Gastrocnemius medialis (tissue), 4 donors: Measurements from ENCODE around the gene SAC3D1.

ENCODE experiments used
- CTCF ChIP-seq, 5 experiments: fragments of 450-650 bp in 3 of 5; fragments of 200-600 bp in 2 of 5; sonication (generic) in 2 of 5; IDR thresholded peaks in 4 of 5; conservative IDR thresholded peaks in 1 of 5; 1 replicate in 4 of 5; 2 replicates in 1 of 5; pipeline ENCODE4 v1.5.1; 2016 to 2019; ENCODE audit warnings: antibody characterized with exemption in 5 of 5, mild to moderate bottlenecking in 3 of 5, moderate library complexity in 3 of 5
- POLR2A ChIP-seq, 2 donors: fragments of 450-650 bp; IDR thresholded peaks; one replicate each; pipeline ENCODE4 v1.6.1; 2017; ENCODE audit warnings: antibody characterized with exemption in 2 of 2, mild to moderate bottlenecking in 2 of 2, moderate library complexity in 2 of 2

- TF ChIP-seq POLR2A (IDR thresholded peaks at IDR 0.05): no peak
- TF ChIP-seq CTCF (IDR thresholded peaks at IDR 0.05 in 4 of 5, conservative IDR thresholded peaks at IDR 0.05 in 1 of 5): no peak
Measured at GRCh38 chr11:65058419-65059054, 17.5 kb downstream of the SAC3D1 start, which contains the start of gene NAALADL1.
